NT2/D1 (cell line): ENCODE results near the gene ITSN1.
"Not testable (repeated sequence)": the region's sequence is repeated elsewhere in the genome, so short reads cannot be mapped to it uniquely, and the experiment has no call there.

Source experiments
- DNase-seq: peaks from one replicate; pipeline ENCODE4 v3.0.0-alpha.2; 2011; ENCODE audit warnings: low read depth, low spot score
- H3K27me3 ChIP-seq: 2 replicates; pipeline ENCODE4 v1.6.0; 2011; ENCODE audit warnings: mild to moderate bottlenecking; ENCODE audit not compliant: insufficient read length, insufficient read depth
- H3K36me3 ChIP-seq: 2 replicates; pipeline ENCODE4 v1.6.1; 2011; ENCODE audit warnings: mild to moderate bottlenecking, low read length, mixed read lengths; ENCODE audit not compliant: insufficient read depth, insufficient read length
- H3K4me1 ChIP-seq: 2 replicates; pipeline ENCODE4 v1.5.1; 2011; ENCODE audit not compliant: insufficient read depth, insufficient read length
- H3K4me3 ChIP-seq: 2 replicates; pipeline ENCODE4 v1.5.1; 2011; ENCODE audit warnings: low read depth; ENCODE audit not compliant: insufficient read length
- H3K9ac ChIP-seq: 2 replicates; pipeline ENCODE4 v1.6.0; 2011; ENCODE audit warnings: low read depth; ENCODE audit not compliant: insufficient read length
- H3K9me3 ChIP-seq: 2 replicates; pipeline ENCODE4 v1.5.1; 2011; ENCODE audit warnings: mild to moderate bottlenecking, low read length; ENCODE audit not compliant: insufficient read depth
- SUZ12 ChIP-seq: IDR thresholded peaks from 2 replicates; pipeline ENCODE4 v1.6.1; 2011; ENCODE audit not compliant: insufficient read length, insufficient read depth; ENCODE audit errors: extremely low read depth
- YY1 ChIP-seq: IDR thresholded peaks from 2 replicates; pipeline ENCODE4 v1.6.1; 2011; ENCODE audit not compliant: insufficient read length, insufficient read depth
- ZNF274 ChIP-seq: IDR thresholded peaks from 2 replicates; pipeline ENCODE4 v1.6.1; 2011; ENCODE audit warnings: mild to moderate bottlenecking, low read depth, low read length

The ITSN1 gene

GRCh38 chr21:33664135-33664534 is 21.8 kb downstream of the ITSN1 start:
- no peak for DNase-seq
- H3K9me3 ChIP-seq = peaks cover 16% of the 10 kb centered on the region
- peaks cover 6% of the 10 kb centered on the region for H3K36me3 ChIP-seq
- no peaks in the 10 kb centered on the region for H3K27me3 ChIP-seq
- TF ChIP-seq YY1 = no peak
- TF ChIP-seq SUZ12 = no peak
- TF ChIP-seq ZNF274 = no peak
- no peak overlapping the region for H3K9ac ChIP-seq
- H3K4me3 ChIP-seq = no peak overlapping the region
- peaks cover 3% of the 10 kb centered on the region for H3K4me1 ChIP-seq

- Histone ChIP-seq H3K4me3 (no peak overlapping the region), H3K4me1 (peaks cover 3% of the 10 kb centered on the region), H3K36me3 (peaks cover 4% of the 10 kb centered on the region), H3K9me3 (peaks cover 5% of the 10 kb centered on the region), H3K9ac (no peak overlapping the region), H3K27me3 (no peaks in the 10 kb centered on the region)
- no peak for DNase-seq
- TF ChIP-seq ZNF274 (no peak), SUZ12 (no peak), YY1 (no peak)
Observed at GRCh38 chr21:33666153-33666552, 23.9 kb downstream of the ITSN1 start.

GRCh38 chr21:33667636-33668035 is 25.3 kb downstream of the ITSN1 start:
- H3K4me1 ChIP-seq = peaks cover 3% of the 10 kb centered on the region
- no peaks in the 10 kb centered on the region for H3K9me3 ChIP-seq
- TF ChIP-seq ZNF274 = no peak
- TF ChIP-seq SUZ12 = no peak
- TF ChIP-seq YY1 = no peak
- H3K36me3 ChIP-seq = peaks cover 5% of the 10 kb centered on the region
- no peak overlapping the region for H3K9ac ChIP-seq
- no peak overlapping the region for H3K4me3 ChIP-seq
- no peak for DNase-seq
- no peaks in the 10 kb centered on the region for H3K27me3 ChIP-seq

- no peak for DNase-seq
- TF ChIP-seq YY1 (no peak), ZNF274 (no peak), SUZ12 (no peak)
Observed at GRCh38 chr21:33668180-33668579, 25.9 kb downstream of the ITSN1 start.

GRCh38 chr21:33668620-33669019 is 26.3 kb downstream of the ITSN1 start:
- peaks cover 3% of the 10 kb centered on the region for H3K4me1 ChIP-seq
- H3K9me3 ChIP-seq = no peaks in the 10 kb centered on the region
- no peak overlapping the region for H3K9ac ChIP-seq
- peaks cover 5% of the 10 kb centered on the region for H3K36me3 ChIP-seq
- H3K27me3 ChIP-seq = no peaks in the 10 kb centered on the region
- H3K4me3 ChIP-seq = no peak overlapping the region
- TF ChIP-seq ZNF274 (no peak), SUZ12 (no peak), YY1 (no peak)
- no peak for DNase-seq

More at GRCh38 chr21:33668180-33668579, 25.9 kb downstream of the ITSN1 start:
- Histone ChIP-seq H3K27me3 (no peaks in the 10 kb centered on the region), H3K4me1 (peaks cover 3% of the 10 kb centered on the region), H3K36me3 (peaks cover 5% of the 10 kb centered on the region), H3K9ac (no peak overlapping the region), H3K4me3 (no peak overlapping the region), H3K9me3 (no peaks in the 10 kb centered on the region)

- Histone ChIP-seq H3K27me3 (no peaks in the 10 kb centered on the region), H3K36me3 (peaks cover 5% of the 10 kb centered on the region), H3K4me1 (peaks cover 3% of the 10 kb centered on the region)
Observed at GRCh38 chr21:33670076-33670978, 28.0 kb downstream of the ITSN1 start.

GRCh38 chr21:33673473-33673872 is 31.2 kb downstream of the ITSN1 start:
- DNase-seq = no peak
- no peaks in the 10 kb centered on the region for H3K4me1 ChIP-seq
- H3K9me3 ChIP-seq = no peaks in the 10 kb centered on the region
- H3K9ac ChIP-seq = no peak overlapping the region
- TF ChIP-seq SUZ12 (no peak), YY1 (no peak), ZNF274 (no peak)
- no peaks in the 10 kb centered on the region for H3K27me3 ChIP-seq
- H3K36me3 ChIP-seq = peaks cover 5% of the 10 kb centered on the region
- no peak overlapping the region for H3K4me3 ChIP-seq

More at GRCh38 chr21:33670076-33670978, 28.0 kb downstream of the ITSN1 start:
- Histone ChIP-seq H3K4me3 (no peak overlapping the region), H3K9ac (no peak overlapping the region), H3K9me3 (no peaks in the 10 kb centered on the region)
- DNase-seq = no peak
- TF ChIP-seq ZNF274 = no peak
- TF ChIP-seq YY1 = no peak
- TF ChIP-seq SUZ12 = no peak

GRCh38 chr21:33674226-33674625 is 31.9 kb downstream of the ITSN1 start:
- Histone ChIP-seq H3K9ac (no peak overlapping the region), H3K4me3 (no peak overlapping the region), H3K9me3 (0 out of 2 replicates have a peak, but pooled peaks cover 3% of the 10 kb centered on the region), H3K36me3 (peaks cover 5% of the 10 kb centered on the region), H3K4me1 (no peaks in the 10 kb centered on the region), H3K27me3 (no peaks in the 10 kb centered on the region)
- DNase-seq = no peak
- TF ChIP-seq ZNF274 (no peak), SUZ12 (no peak), YY1 (no peak)

- H3K4me3 ChIP-seq, H3K36me3 ChIP-seq, H3K9ac ChIP-seq, H3K27me3 ChIP-seq, H3K9me3 ChIP-seq, H3K4me1 ChIP-seq, DNase-seq: not testable (repeated sequence)
Observed at GRCh38 chr21:33676666-33677065, 34.4 kb downstream of the ITSN1 start.
